H1 (cell line): ENCODE results near the gene DNAJB8. TPM values are rescaled to one million over a fixed set of nuclear protein-coding genes. Genes with fewer than 3 reads are reported as not detected.

Experiments
- CTCF ChIA-PET: fragments of 300-600 bp; sonication (Branson Sonifier 250); formaldehyde crosslinking; loops from one replicate; lab custom pipeline; 2021; ENCODE audit not compliant: partially characterized antibody; lab: Charles Lee
- POLR2A ChIA-PET: fragments of 300-600 bp; sonication (Branson Sonifier 250); formaldehyde crosslinking; loops from one replicate; lab custom pipeline; 2021; ENCODE audit warnings: inconsistent platforms; ENCODE audit not compliant: partially characterized antibody; lab: Charles Lee
- DNase-seq, 2 experiments: peaks; one replicate each; pipeline versions ENCODE4 v3.0.0 to v3.0.0-alpha.2; 2010 to 2022; ENCODE audit warnings: low spot score in 2 of 2, low read depth in 1 of 2, mixed read lengths in 1 of 2
- FAIRE-seq: peaks from 2 replicates; lab custom pipeline; 2011; peaks lifted over from hg19 to GRCh38; lab: Jason Lieb, UNC
- H2AFZ ChIP-seq: 2 replicates; pipeline ENCODE4 v1.8.1; 2012; ENCODE audit warnings: low read length, inconsistent platforms
- H2AK5ac ChIP-seq: 2 replicates; pipeline ENCODE4 v1.6.1; 2013; ENCODE audit warnings: low read depth, low read length
- H2BK120ac ChIP-seq: replicated peaks from 2 replicates; pipeline ENCODE3; 2013; ENCODE audit warnings: low read depth, low read length, inconsistent platforms
- H2BK12ac ChIP-seq: 2 replicates; pipeline ENCODE4 v1.6.1; 2013; ENCODE audit warnings: low read depth, low read length
- H2BK15ac ChIP-seq: 2 replicates; pipeline ENCODE4 v1.6.1; 2013; ENCODE audit warnings: low read length
- H2BK20ac ChIP-seq: 2 replicates; pipeline ENCODE4 v1.6.1; 2013; ENCODE audit warnings: low read length
- H2BK5ac ChIP-seq: 2 replicates; pipeline ENCODE4 v1.6.1; 2013; ENCODE audit warnings: low read depth, low read length
- H3K14ac ChIP-seq: 2 replicates; pipeline ENCODE4 v1.6.1; 2013; ENCODE audit warnings: inconsistent platforms; ENCODE audit not compliant: insufficient read length
- H3K18ac ChIP-seq: 2 replicates; pipeline ENCODE4 v1.6.1; 2013; ENCODE audit warnings: low read length; ENCODE audit errors: extremely low read depth
- H3K23ac ChIP-seq: 2 replicates; pipeline ENCODE4 v1.6.1; 2013; ENCODE audit warnings: inconsistent platforms; ENCODE audit not compliant: insufficient read length
- H3K23me2 ChIP-seq: 2 replicates; pipeline ENCODE4 v1.6.1; 2013; ENCODE audit warnings: low read depth, low read length
- H3K27ac ChIP-seq: 2 replicates; pipeline ENCODE4 v1.6.1; 2011; ENCODE audit warnings: low read depth, low read length, inconsistent platforms
- H3K27me3 ChIP-seq, 4 experiments: replicated peaks in 1 of 4; 1 replicate in 1 of 4; 2 replicates in 3 of 4; pipeline versions ENCODE4 v1.6.1 to v1.8.1; 2011 to 2013; ENCODE audit warnings: low read length in 3 of 4, mild to moderate bottlenecking in 3 of 4, inconsistent platforms in 2 of 4, mixed read lengths in 2 of 4, moderate library complexity in 1 of 4; ENCODE audit not compliant: control insufficient read depth in 3 of 4, insufficient read depth in 3 of 4; ENCODE audit errors: extremely low read depth in 1 of 4
- H3K36me3 ChIP-seq, 4 experiments: 2 replicates each; pipeline versions ENCODE4 v1.6.1 to v1.8.1; 2011 to 2013; ENCODE audit warnings: mild to moderate bottlenecking in 4 of 4, low read length in 3 of 4, moderate library complexity in 2 of 4, control low read depth in 1 of 4, inconsistent platforms in 1 of 4; ENCODE audit not compliant: insufficient read depth in 4 of 4, control insufficient read depth in 2 of 4
- H3K4ac ChIP-seq: replicated peaks from 2 replicates; pipeline ENCODE3; 2013; ENCODE audit warnings: low read length, low read depth, mixed read lengths, inconsistent platforms; ENCODE audit not compliant: insufficient read length
- H3K4me1 ChIP-seq, 4 experiments: replicated peaks in 1 of 4; 1 replicate in 1 of 4; 2 replicates in 3 of 4; pipeline versions ENCODE4 v1.6.1 to v1.8.1; 2011 to 2013; ENCODE audit warnings: low read length in 3 of 4, inconsistent platforms in 2 of 4, mixed read lengths in 1 of 4; ENCODE audit not compliant: insufficient read depth in 4 of 4, control insufficient read depth in 3 of 4
- H3K4me2 ChIP-seq, 2 experiments: 2 replicates each; pipeline versions ENCODE4 v1.6.1 to v1.8.1; 2011 to 2013; ENCODE audit warnings: low read depth in 2 of 2, low read length in 2 of 2, control low read depth in 1 of 2, inconsistent platforms in 1 of 2, mild to moderate bottlenecking in 1 of 2; ENCODE audit not compliant: insufficient read depth in 1 of 2
- H3K4me3 ChIP-seq, 4 experiments: fragments of 200-600, 300-600 bp in 1 of 4; sonication (generic), shearing (Covaris generic), sonication (Bioruptor Twin) in 1 of 4; 2 replicates each; pipeline versions ENCODE4 v1.5.1 to v1.8.1; 2011 to 2016; ENCODE audit warnings: low read length in 4 of 4, low read depth in 3 of 4, control low read depth in 2 of 4, inconsistent platforms in 2 of 4, mild to moderate bottlenecking in 2 of 4, mixed read lengths in 1 of 4, moderate library complexity in 1 of 4; ENCODE audit not compliant: insufficient read depth in 2 of 4; ENCODE audit errors: extremely low read depth in 1 of 4
- H3K56ac ChIP-seq: replicated peaks from 2 replicates; pipeline ENCODE3; 2013; ENCODE audit warnings: low read depth, mild to moderate bottlenecking, mixed read lengths, low read length, inconsistent platforms; ENCODE audit not compliant: insufficient read length
- H3K79me1 ChIP-seq: 2 replicates; pipeline ENCODE4 v1.6.1; 2013; ENCODE audit warnings: low read depth, low read length, control low read depth
- H3K79me2 ChIP-seq, 2 experiments: 2 replicates each; pipeline versions ENCODE4 v1.6.1 to v1.8.1; 2012 to 2013; ENCODE audit warnings: low read length in 2 of 2, mild to moderate bottlenecking in 2 of 2, inconsistent platforms in 1 of 2; ENCODE audit not compliant: insufficient read depth in 2 of 2, control insufficient read depth in 1 of 2
- H3K9ac ChIP-seq, 4 experiments: replicated peaks in 1 of 4; 1 replicate in 1 of 4; 2 replicates in 3 of 4; pipeline versions ENCODE4 v1.6.1 to v1.8.1; 2011 to 2013; ENCODE audit warnings: low read depth in 3 of 4, low read length in 3 of 4, control low read depth in 2 of 4, mild to moderate bottlenecking in 2 of 4, moderate library complexity in 2 of 4, inconsistent platforms in 1 of 4; ENCODE audit errors: extremely low read depth in 1 of 4
- H3K9me3 ChIP-seq, 2 experiments: 2 replicates each; pipeline versions ENCODE4 v1.6.1 to v1.8.1; 2012 to 2013; ENCODE audit warnings: mild to moderate bottlenecking in 2 of 2, moderate library complexity in 2 of 2, control low read depth in 1 of 2, inconsistent platforms in 1 of 2, low read depth in 1 of 2, low read length in 1 of 2, mixed read lengths in 1 of 2; ENCODE audit not compliant: insufficient read depth in 2 of 2
- H4K20me1 ChIP-seq, 2 experiments: replicated peaks in 1 of 2; 2 replicates each; pipeline versions ENCODE3 to v1.8.1; 2011 to 2013; ENCODE audit warnings: inconsistent platforms in 2 of 2, low read length in 2 of 2, mild to moderate bottlenecking in 1 of 2; ENCODE audit not compliant: insufficient read depth in 2 of 2, control insufficient read depth in 1 of 2
- H4K5ac ChIP-seq: 2 replicates; pipeline ENCODE4 v1.6.1; 2013; ENCODE audit warnings: low read length, low read depth, mixed read lengths, inconsistent platforms; ENCODE audit not compliant: insufficient read length
- H4K8ac ChIP-seq: 2 replicates; pipeline ENCODE4 v1.8.0; 2013; ENCODE audit warnings: mild to moderate bottlenecking, moderate library complexity, low read length, inconsistent platforms; ENCODE audit not compliant: insufficient read depth; ENCODE audit errors: extremely low read depth
- H4K91ac ChIP-seq: replicated peaks from 2 replicates; pipeline ENCODE3; 2013; ENCODE audit warnings: low read length, mixed read lengths, inconsistent platforms; ENCODE audit not compliant: insufficient read length
- BRCA1 ChIP-seq: IDR thresholded peaks from 2 replicates; pipeline ENCODE4 v1.6.1; 2012; ENCODE audit warnings: low read depth, low read length, improper control_type of control experiment
- CBX5 ChIP-seq: fragments of 300-800, 300-1000 bp; sonication (generic); IDR thresholded peaks from 2 replicates; pipeline ENCODE4 v1.7.1; 2016; ENCODE audit warnings: antibody characterized with exemption, low read length, low read depth
- SUZ12 ChIP-seq: fragments of 200-600 bp; sonication (generic); IDR thresholded peaks from 2 replicates; pipeline ENCODE4 v1.6.1; 2012; ENCODE audit warnings: mild to moderate bottlenecking, inconsistent platforms, low read length, moderate library complexity, mixed read lengths
- WGBS, 2 experiments: shearing (Covaris generic) in 1 of 2; methylation state at CpG; one replicate each; pipeline versions ENCODE4 v1.1.6 to v1.1.7; 2013 to 2015; ENCODE audit warnings: low lambda C conversion rate in 2 of 2, mixed read lengths in 2 of 2, inconsistent platforms in 1 of 2, low coverage in 1 of 2, missing lambda C conversion rate in 1 of 2; ENCODE audit not compliant: insufficient replicate concordance in 2 of 2, insufficient coverage in 1 of 2, insufficient read length in 1 of 2; ENCODE audit errors: extremely low coverage in 1 of 2, missing lambda C conversion rate in 1 of 2; 5-methylcytosine and 5-hydroxymethylcytosine counted together
- polyA plus RNA-seq, 7 experiments: library from polyadenylated mRNA; depleted of rRNA in 3 of 7; stranded (reverse) in 5 of 7; unstranded in 2 of 7; fragments of >200 nt in 5 of 7; fragments of 200-250 nt in 2 of 7; gene quantifications; 1 replicate in 5 of 7; 2 replicates in 1 of 7; 4 replicates in 1 of 7; pipeline versions ENCODE4 v1.2.1 to v1.2.3, GENCODE V29; 2011 to 2013; ENCODE audit warnings: missing spikeins in 2 of 7, mixed read lengths in 2 of 7
- total RNA-seq: library from RNA; stranded (reverse); fragmentation: NEBNext Ultra II Directional; extraction: Animal tissue kit (Norgen Biotek cat#: 25700); gene quantifications from 2 replicates; pipeline ENCODE4 v1.2.1, GENCODE V29; 2021

DNAJB8 gene
- total and polyA plus RNA-seq, 2 of the 8 experiments (the other 6 are each of a cell fraction or from before 2014, with no cell fraction given) = not detected

- Histone ChIP-seq H3K27ac (no peak overlapping the region), H2BK15ac (no peak overlapping the region), H2BK12ac (no peak overlapping the region), H3K9me3 (no peaks in the 10 kb centered on the region), H3K4ac (no peak overlapping the region), H4K20me1 (no peaks in the 10 kb centered on the region), H3K79me1 (no peaks in the 10 kb centered on the region), H4K8ac (no peak overlapping the region), H2BK5ac (no peak overlapping the region), H3K14ac (no peak overlapping the region), H2AK5ac (no peak overlapping the region), H4K91ac (no peak overlapping the region), H3K79me2 (no peaks in the 10 kb centered on the region), H2BK20ac (no peak overlapping the region), H3K9ac (no peak overlapping the region), H3K23me2 (no peaks in the 10 kb centered on the region; the same call in 1 of the 2 replicates), H3K23ac (no peak overlapping the region), H4K5ac (no peak overlapping the region), H2AFZ (no peak overlapping the region), H3K4me3 (no peak overlapping the region), H3K56ac (no peak overlapping the region), H3K18ac (no peak overlapping the region), H3K4me2 (no peak overlapping the region), H3K36me3 (no peaks in the 10 kb centered on the region), H3K27me3 (peaks cover 0 to 4% (median 0%) of the 10 kb centered on the region in 4 experiments; a peak in 2 of 7 replicates), H2BK120ac (no peak overlapping the region), H3K4me1 (peaks cover 0 to 5% (median 0%) of the 10 kb centered on the region in 4 experiments; a peak in 1 of 7 replicates)
- TF ChIP-seq BRCA1 = no peak
- no peak for TF ChIP-seq SUZ12
- no peak for TF ChIP-seq CBX5
- CTCF ChIA-PET = interaction anchor here (0.7 to 3.2 kb wide), 6 partner anchors 10 to 156 kb away, joined by 3 to 21 read pairs (median 6); no protein-coding TSS in a partner anchor
- 95% methylated on average over 9 of the region's 9 CpGs; no CpG with 5 or more reads in 1 of the 2 experiments for WGBS, 2 experiments
- FAIRE-seq (no peak), DNase-seq (no peak)
- POLR2A ChIA-PET = no interaction called here
Measured at GRCh38 chr3:128452120-128452519, 14.6 kb downstream of the DNAJB8 start.
